BLaER1 treated with 17β-estradiol and CSF1 and Interleukin-3, amounts not matched to agents 10 nM and 100 nM (cell line): ENCODE measurements around the gene PLA2R1.
"Not testable (repeated sequence)": the region's sequence is repeated elsewhere in the genome, so short reads cannot be mapped to it uniquely, and the experiment has no call there.

Source experiments
- H3K27ac ChIP-seq, 11 experiments: shearing (Covaris generic); formaldehyde crosslinking; 2 replicates each; pipeline ENCODE4 v1.8.1; 2022
- H3K27me3 ChIP-seq, 11 experiments: shearing (Covaris generic); formaldehyde crosslinking; 2 replicates each; pipeline ENCODE4 v1.8.1; 2022
- H3K36me3 ChIP-seq, 11 experiments: shearing (Covaris generic); formaldehyde crosslinking; 2 replicates each; pipeline ENCODE4 v1.8.1; 2022
- H3K4me1 ChIP-seq, 10 experiments: shearing (Covaris generic); formaldehyde crosslinking; 2 replicates each; pipeline ENCODE4 v1.8.1; 2022
- H3K4me2 ChIP-seq, 11 experiments: shearing (Covaris generic); formaldehyde crosslinking; 2 replicates each; pipeline ENCODE4 v1.8.1; 2022
- H3K4me3 ChIP-seq, 10 experiments: shearing (Covaris generic); formaldehyde crosslinking; 2 replicates each; pipeline ENCODE4 v1.8.1; 2022
- H3K9ac ChIP-seq, 11 experiments: shearing (Covaris generic); formaldehyde crosslinking; 2 replicates each; pipeline ENCODE4 v1.8.1; 2022
- H3K9me3 ChIP-seq, 11 experiments: shearing (Covaris generic); formaldehyde crosslinking; replicated peaks in 1 of 11; 2 replicates each; pipeline ENCODE4 v1.8.1; 2022
- H4K20me1 ChIP-seq, 11 experiments: shearing (Covaris generic); formaldehyde crosslinking; 2 replicates each; pipeline ENCODE4 v1.8.1; 2022
- Cebpa-rat ChIP-seq, 11 experiments: shearing (Covaris generic); IDR thresholded peaks; 2 replicates each; pipeline ENCODE4 v1.8.1; 2022

The PLA2R1 gene

DNA sequence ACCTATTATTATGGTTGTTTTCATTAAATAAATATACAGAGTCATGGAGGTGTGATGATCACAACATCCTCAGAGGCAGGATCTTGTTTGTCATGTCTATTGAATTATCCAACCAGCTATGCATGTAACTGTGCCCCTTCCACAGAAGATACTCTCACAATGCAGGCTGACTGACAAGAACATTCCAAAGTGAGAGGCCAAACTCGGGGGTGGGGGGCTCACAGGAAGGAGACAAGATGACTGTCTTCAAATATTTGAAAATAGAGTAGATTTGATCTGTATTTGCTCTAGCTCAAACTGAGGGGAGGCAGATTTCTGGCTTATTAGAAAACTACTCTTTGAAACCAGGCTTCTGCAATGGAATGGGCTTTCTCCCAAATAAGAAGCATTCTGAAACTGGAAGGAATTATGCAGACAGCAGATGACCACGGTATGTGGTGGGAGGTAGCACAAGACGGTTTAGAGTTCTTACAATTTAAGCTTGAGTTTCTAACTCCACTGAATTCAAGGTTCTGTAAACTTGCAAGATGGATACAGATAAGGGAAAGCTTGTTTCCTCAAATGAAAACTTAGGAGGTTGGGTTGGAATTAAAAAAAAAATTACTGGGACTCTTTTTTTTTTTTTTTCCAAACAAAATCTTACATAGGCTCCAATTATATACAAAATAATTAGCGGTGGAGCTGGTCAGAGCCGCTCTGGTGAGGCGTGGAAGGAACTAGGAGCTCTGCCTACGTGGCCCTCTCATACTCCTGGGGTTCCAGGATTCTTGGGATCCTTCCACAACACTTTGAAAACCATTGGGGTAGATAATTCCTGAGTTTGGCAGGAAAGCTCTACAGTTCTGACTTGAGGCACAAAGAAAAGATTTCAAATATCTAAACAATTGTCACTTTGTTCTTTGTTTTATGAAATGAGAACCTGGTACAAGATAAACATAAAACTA is 79.3 kb downstream of the PLA2R1 start:
- no peak overlapping the region for H3K4me3 ChIP-seq
- no peak overlapping the region for H3K27ac ChIP-seq
- H3K4me1 ChIP-seq: peaks cover 0 to 31% (median 0%) of the 10 kb centered on the region in 10 experiments; a peak in 6 of 20 replicates
- H3K36me3 ChIP-seq: no peaks in the 10 kb centered on the region
- peak overlapping the region in 3 of 11 experiments; percentile 53 to 70 (median 69); a peak in 3 of 22 replicates for H3K4me2 ChIP-seq
- no peak overlapping the region for H3K9ac ChIP-seq
- peaks cover 0 to 11% (median 0%) of the 10 kb centered on the region in 11 experiments; a peak in 3 of 22 replicates for H3K9me3 ChIP-seq
- no peaks in the 10 kb centered on the region for H3K27me3 ChIP-seq
- no peaks in the 10 kb centered on the region for H4K20me1 ChIP-seq
- TF ChIP-seq Cebpa-rat (IDR thresholded peaks at IDR 0.05): no peak

DNA sequence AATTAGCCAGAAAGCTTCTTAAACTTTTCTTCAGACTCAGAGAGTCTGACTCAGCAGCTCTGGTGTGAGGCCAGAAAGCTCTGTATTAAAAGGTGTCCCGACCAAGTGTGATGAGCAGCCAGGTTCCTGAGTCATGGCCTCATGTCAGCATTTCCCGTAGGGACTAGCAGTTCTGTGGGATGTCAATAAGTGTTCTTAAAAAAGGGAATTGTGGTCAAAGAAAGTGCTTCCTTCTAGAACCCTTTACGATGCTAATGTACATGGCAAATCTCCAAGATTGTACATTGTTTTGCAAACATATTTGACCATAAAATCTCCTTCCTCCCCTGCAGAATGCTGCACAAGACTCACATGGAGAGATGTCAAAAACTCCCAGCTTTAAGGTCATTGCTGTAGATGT is 80.1 kb downstream of the PLA2R1 start:
- Histone ChIP-seq H3K36me3 (no peaks in the 10 kb centered on the region), H3K9me3 (peaks cover 0 to 11% (median 0%) of the 10 kb centered on the region in 11 experiments; a peak in 3 of 22 replicates), H3K4me2 (peak overlapping the region in 3 of 11 experiments; percentile 53 to 70 (median 69); a peak in 6 of 22 replicates), H3K4me1 (peaks cover 0 to 31% (median 0%) of the 10 kb centered on the region in 10 experiments; a peak in 6 of 20 replicates), H3K4me3 (no peak overlapping the region), H3K27ac (no peak overlapping the region), H3K9ac (no peak overlapping the region), H4K20me1 (no peaks in the 10 kb centered on the region), H3K27me3 (no peaks in the 10 kb centered on the region)
- no peak for TF ChIP-seq Cebpa-rat (IDR thresholded peaks at IDR 0.05)

DNA sequence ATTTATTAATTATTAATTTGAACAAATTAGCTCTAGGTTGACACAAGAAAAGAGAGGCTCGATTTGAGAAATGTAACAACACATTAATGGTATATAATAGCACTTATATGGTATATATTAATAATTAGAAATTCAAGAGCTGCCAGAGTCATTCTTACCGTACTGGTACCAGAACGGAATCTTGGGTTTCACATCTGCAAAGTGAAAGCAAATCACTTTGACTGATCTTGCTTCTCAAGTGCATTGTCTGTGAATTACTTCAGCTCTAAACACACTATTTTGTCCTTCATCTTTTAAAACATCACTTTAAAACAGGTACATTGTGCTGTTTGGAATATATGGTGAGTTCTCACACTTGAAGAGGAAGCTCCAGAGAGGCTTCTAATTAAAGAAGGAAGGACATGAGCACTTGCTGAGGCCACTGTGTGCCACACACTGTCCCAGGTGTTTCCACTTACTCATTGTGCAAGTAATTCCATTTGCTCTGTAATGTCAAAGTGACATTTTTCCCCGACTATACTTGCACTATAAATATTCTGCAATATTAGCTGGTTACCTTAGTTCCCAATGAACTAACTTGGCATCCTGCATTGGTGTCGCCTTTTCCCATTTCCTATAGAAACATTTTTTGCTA is 85.8 kb downstream of the PLA2R1 start:
- H3K27ac ChIP-seq: no peak overlapping the region
- H3K27me3 ChIP-seq: no peaks in the 10 kb centered on the region
- peaks cover 0 to 4% (median 0%) of the 10 kb centered on the region in 10 experiments; a peak in 4 of 20 replicates for H3K4me1 ChIP-seq
- H3K9me3 ChIP-seq: no peaks in the 10 kb centered on the region
- no peak for TF ChIP-seq Cebpa-rat (IDR thresholded peaks at IDR 0.05)
- no peak overlapping the region for H3K4me3 ChIP-seq
- no peaks in the 10 kb centered on the region for H4K20me1 ChIP-seq
- no peak overlapping the region for H3K4me2 ChIP-seq
- H3K9ac ChIP-seq: no peak overlapping the region
- no peaks in the 10 kb centered on the region for H3K36me3 ChIP-seq

DNA sequence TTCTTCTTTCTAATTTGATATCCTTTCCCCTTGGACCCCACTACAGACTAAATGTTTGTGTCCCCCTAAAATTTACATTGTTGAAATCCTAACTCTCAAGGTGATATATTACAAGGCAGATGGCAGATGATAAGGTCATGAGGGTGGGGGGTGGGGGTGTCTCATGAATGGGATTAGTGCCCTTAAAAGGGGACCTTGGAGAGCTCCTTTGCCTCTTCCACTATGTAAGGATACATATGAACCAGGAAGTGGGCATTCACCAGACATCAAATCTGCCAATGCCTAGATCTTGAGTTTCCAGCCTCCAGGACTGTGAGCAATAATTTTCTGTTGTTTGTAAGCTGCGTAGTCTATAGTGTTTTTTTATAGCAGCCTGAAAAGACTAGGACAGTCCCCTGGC is 89.1 kb downstream of the PLA2R1 start:
- H3K9me3 ChIP-seq: no peaks in the 10 kb centered on the region
- H3K4me1 ChIP-seq: peaks cover 0 to 8% (median 0%) of the 10 kb centered on the region in 10 experiments; a peak in 2 of 20 replicates
- no peak overlapping the region for H3K4me2 ChIP-seq
- no peaks in the 10 kb centered on the region for H3K36me3 ChIP-seq
- no peaks in the 10 kb centered on the region for H3K27me3 ChIP-seq
- no peak overlapping the region for H3K9ac ChIP-seq
- no peaks in the 10 kb centered on the region for H4K20me1 ChIP-seq
- no peak overlapping the region for H3K27ac ChIP-seq
- no peak overlapping the region for H3K4me3 ChIP-seq
- no peak for TF ChIP-seq Cebpa-rat (IDR thresholded peaks at IDR 0.05)

DNA sequence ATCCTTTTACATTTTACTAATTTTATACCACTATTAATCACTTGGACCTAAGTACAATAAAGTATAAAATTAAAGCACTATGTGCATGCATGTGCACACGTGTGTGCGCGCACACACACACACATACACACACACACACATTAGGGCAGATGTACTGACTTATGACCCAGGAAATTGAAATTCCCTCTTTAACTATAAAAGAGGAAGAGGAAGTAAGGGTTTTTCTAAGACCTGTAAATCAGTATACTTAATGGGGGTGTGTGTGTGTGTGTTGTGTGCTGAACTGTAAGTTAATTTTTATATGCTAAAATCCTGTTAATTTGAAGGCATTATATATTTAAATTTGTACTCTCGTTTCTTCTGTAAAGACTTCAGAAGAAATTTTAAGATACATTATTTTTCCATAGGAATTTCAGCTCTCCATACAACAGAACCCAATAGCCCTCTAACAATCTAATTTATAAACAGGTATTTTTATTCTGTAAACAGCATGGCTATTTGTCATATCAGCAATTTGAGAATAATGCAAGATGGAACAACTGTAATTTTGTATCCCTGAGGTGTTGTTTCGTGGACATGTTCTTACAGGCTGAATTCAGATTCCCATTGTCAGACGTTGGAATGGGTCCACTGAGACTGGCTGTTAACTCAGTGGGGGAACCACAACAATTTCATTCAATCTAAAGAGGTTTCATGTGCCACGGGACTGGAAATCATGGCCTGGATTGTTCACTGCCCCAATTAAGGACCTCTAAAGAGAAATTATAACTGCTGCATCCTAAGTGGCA is 90.9 kb downstream of the PLA2R1 start:
- H4K20me1 ChIP-seq: no peaks in the 10 kb centered on the region
- peaks cover 0 to 8% (median 0%) of the 10 kb centered on the region in 10 experiments; a peak in 2 of 20 replicates for H3K4me1 ChIP-seq
- no peak overlapping the region for H3K4me2 ChIP-seq
- no peak overlapping the region for H3K4me3 ChIP-seq
- H3K9me3 ChIP-seq: no peaks in the 10 kb centered on the region
- no peak overlapping the region for H3K9ac ChIP-seq
- no peaks in the 10 kb centered on the region for H3K36me3 ChIP-seq
- H3K27ac ChIP-seq: no peak overlapping the region
- TF ChIP-seq Cebpa-rat (IDR thresholded peaks at IDR 0.05): no peak
- H3K27me3 ChIP-seq: no peaks in the 10 kb centered on the region

DNA sequence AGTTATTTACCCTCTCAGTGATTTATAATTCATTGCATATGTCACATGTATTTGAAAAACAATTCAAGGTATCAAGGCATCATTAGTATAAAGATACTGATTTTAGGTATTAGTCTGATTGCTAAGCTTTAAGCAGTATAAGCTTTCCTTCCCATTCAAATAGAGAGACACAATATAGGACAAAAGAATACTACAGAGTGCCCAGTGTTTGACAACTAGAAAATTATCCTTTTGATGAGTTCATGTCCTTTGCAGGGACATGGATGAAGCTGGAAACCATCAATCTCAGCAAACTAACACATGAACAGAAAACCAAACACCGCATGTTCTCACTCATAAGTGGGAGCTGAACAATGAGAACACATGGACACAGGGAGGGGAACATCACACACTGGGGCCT is 91.9 kb downstream of the PLA2R1 start:
- not testable (repeated sequence) for H3K9ac ChIP-seq, H3K4me2 ChIP-seq, H4K20me1 ChIP-seq

DNA sequence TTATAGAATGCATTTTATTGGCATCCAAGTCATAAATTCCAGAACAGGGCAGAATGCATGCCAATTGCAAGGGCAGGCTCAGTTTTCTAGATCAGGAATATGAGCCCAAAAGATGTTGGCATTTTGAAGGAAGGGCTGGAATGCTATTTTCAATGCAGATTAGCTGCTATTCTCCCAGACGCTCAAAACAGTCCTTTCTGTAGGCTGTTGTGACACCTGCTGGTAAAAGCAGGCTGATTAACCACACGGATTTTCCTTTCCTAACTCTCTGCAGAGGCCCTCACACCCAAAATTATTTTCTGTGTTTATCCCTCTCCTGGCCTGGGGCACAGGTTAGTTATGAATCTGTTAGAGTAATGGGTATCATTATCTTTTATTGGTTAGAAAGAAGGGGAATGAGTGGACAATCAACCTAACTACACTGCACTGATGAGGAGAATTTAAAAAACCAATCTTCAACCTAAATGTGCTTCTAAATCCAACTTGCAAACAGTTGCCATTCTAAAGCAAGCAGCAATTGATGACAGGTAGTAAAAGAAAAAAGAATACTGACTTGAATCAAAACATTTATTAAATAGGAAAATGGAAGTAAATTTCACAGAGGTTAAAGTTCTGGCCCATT is 94.0 kb downstream of the PLA2R1 start:
- no peak overlapping the region for H3K4me3 ChIP-seq
- no peaks in the 10 kb centered on the region for H3K36me3 ChIP-seq
- no peak overlapping the region for H3K27ac ChIP-seq
- H3K4me1 ChIP-seq: peaks cover 0 to 15% (median 0%) of the 10 kb centered on the region in 10 experiments; a peak in 3 of 20 replicates
- H3K27me3 ChIP-seq: no peaks in the 10 kb centered on the region
- H3K4me2 ChIP-seq: no peak overlapping the region
- H4K20me1 ChIP-seq: no peaks in the 10 kb centered on the region
- TF ChIP-seq Cebpa-rat (IDR thresholded peaks at IDR 0.05): no peak
- H3K9me3 ChIP-seq: no peaks in the 10 kb centered on the region
- no peak overlapping the region for H3K9ac ChIP-seq

More for the DNA sequence above, 91.9 kb downstream of the PLA2R1 start:
- not testable (repeated sequence) for H3K27me3 ChIP-seq, H3K9me3 ChIP-seq, H3K4me1 ChIP-seq, H3K4me3 ChIP-seq, H3K27ac ChIP-seq, H3K36me3 ChIP-seq

DNA sequence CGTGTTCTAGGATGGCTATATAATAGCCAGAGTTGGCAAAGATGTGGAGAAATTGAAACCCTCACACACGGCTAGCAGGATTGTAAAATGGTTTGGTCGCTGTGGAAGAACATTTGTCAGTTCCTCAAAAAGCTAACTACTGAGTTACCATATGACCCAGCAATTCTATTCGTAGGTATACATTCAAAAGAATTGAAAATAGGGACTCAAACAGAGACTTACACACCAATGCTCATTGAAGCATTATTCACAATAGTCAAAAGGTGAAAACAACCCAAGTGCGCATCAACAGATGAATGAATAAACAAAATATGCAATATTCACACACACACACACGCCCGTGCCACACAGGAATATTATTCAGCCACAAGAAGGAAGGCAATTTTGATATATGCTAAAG is 98.7 kb downstream of the PLA2R1 start:
- Histone ChIP-seq H3K4me3 (no peak overlapping the region), H3K9ac (no peak overlapping the region), H3K27ac (no peak overlapping the region), H4K20me1 (no peaks in the 10 kb centered on the region), H3K4me1 (peaks cover 0 to 40% (median 19%) of the 10 kb centered on the region in 10 experiments; a peak in 13 of 20 replicates), H3K27me3 (no peaks in the 10 kb centered on the region), H3K4me2 (peak overlapping the region in 1 of 11 experiments; percentile 13; a peak in 1 of 22 replicates), H3K9me3 (no peaks in the 10 kb centered on the region), H3K36me3 (no peaks in the 10 kb centered on the region)
- TF ChIP-seq Cebpa-rat (IDR thresholded peaks at IDR 0.05): no peak

DNA sequence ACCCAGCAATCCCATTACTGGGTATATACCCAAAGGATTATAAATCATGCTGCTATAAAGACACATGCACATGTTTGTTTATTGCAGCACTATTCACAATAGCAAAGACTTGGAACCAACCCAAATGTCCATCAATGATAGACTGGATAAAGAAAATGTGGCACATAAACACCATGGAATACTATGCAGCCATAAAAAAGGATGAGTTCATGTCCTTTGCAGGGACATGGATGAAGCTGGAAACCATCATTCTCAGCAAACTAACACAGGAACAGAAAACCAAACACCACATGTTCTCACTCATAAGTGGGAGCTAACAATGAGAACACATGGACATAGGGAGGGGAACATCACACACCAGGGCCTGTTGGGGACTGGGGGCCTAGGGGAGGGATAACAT is 99.9 kb downstream of the PLA2R1 start:
- peaks cover 0 to 48% (median 20%) of the 10 kb centered on the region in 10 experiments; a peak in 13 of 20 replicates for H3K4me1 ChIP-seq
- H3K9ac ChIP-seq, H3K4me3 ChIP-seq, H3K9me3 ChIP-seq, H3K27ac ChIP-seq, H3K27me3 ChIP-seq, H3K36me3 ChIP-seq, H3K4me2 ChIP-seq, H4K20me1 ChIP-seq: not testable (repeated sequence)
